SK-N-SH (cell line): ENCODE data around the gene TRMT44. TPM values are rescaled to one million over a fixed set of nuclear protein-coding genes. Genes with fewer than 3 reads are reported as not detected.

Experiments used
- CTCF ChIA-PET: fragments of 300-600, 350-600 bp; formaldehyde crosslinking; extraction: SDS; loops from one replicate; lab custom pipeline; 2021; lab: Yijun Ruan, JAX
- POLR2A ChIA-PET: fragments of 350-600 bp; sonication (Branson Sonifier 250); formaldehyde crosslinking; extraction: SDS; loops from one replicate; lab custom pipeline; 2020; ENCODE audit warnings: antibody characterized with exemption, inconsistent platforms; lab: Yijun Ruan, JAX
- DNase-seq: peaks from one replicate; pipeline ENCODE4 v3.0.0; 2012
- H2AFZ ChIP-seq: fragments of 200-600 bp; sonication (generic); 2 replicates; pipeline ENCODE4 v1.8.1; 2016; ENCODE audit warnings: antibody characterized with exemption, mild to moderate bottlenecking, low read depth
- H3F3A ChIP-seq: fragments of 200-600 bp; sonication (generic); replicated peaks from 2 replicates; pipeline ENCODE3; 2016; ENCODE audit warnings: antibody characterized with exemption, mild to moderate bottlenecking; ENCODE audit not compliant: insufficient read depth
- H3K27ac ChIP-seq, 2 experiments: fragments of 200-500 bp in 1 of 2; fragments of 200-600 bp in 1 of 2; sonication (Bioruptor generic) in 1 of 2; sonication (generic), shearing (Covaris generic) in 1 of 2; 2 replicates each; pipeline versions ENCODE4 v1.5.1 to v1.6.1; 2014 to 2016; ENCODE audit warnings: low read depth in 2 of 2, inconsistent platforms in 1 of 2, low read length in 1 of 2, mild to moderate bottlenecking in 1 of 2, mixed read lengths in 1 of 2
- H3K27me3 ChIP-seq: fragments of 200-600 bp; sonication (generic), shearing (Covaris generic); 2 replicates; pipeline ENCODE4 v1.6.1; 2016; ENCODE audit warnings: mixed run types; ENCODE audit not compliant: insufficient read depth
- H3K36me3 ChIP-seq, 2 experiments: fragments of 200-500 bp in 1 of 2; fragments of 200-600 bp in 1 of 2; sonication (Bioruptor generic) in 1 of 2; sonication (generic) in 1 of 2; replicated peaks in 1 of 2; 2 replicates each; pipeline versions ENCODE3 to v1.5.1; 2014 to 2016; ENCODE audit warnings: low read length in 1 of 2, mild to moderate bottlenecking in 1 of 2; ENCODE audit not compliant: insufficient read depth in 2 of 2, control insufficient read depth in 1 of 2
- H3K4me1 ChIP-seq, 2 experiments: fragments of 200-500 bp in 1 of 2; fragments of 200-600 bp in 1 of 2; sonication (Bioruptor generic) in 1 of 2; sonication (generic), shearing (Covaris generic) in 1 of 2; 2 replicates each; pipeline versions ENCODE4 v1.5.1 to v1.6.1; 2014 to 2016; ENCODE audit warnings: low read depth in 1 of 2, low read length in 1 of 2, mixed run types in 1 of 2; ENCODE audit not compliant: insufficient read depth in 2 of 2, control insufficient read depth in 1 of 2
- H3K4me2 ChIP-seq: fragments of 200-600 bp; sonication (generic), shearing (Covaris generic); 2 replicates; pipeline ENCODE4 v1.6.1; 2017; ENCODE audit warnings: mixed run types
- H3K4me3 ChIP-seq, 2 experiments: fragments of 200-500 bp in 1 of 2; fragments of 200-600 bp in 1 of 2; sonication (Bioruptor generic) in 1 of 2; sonication (generic), shearing (Covaris generic) in 1 of 2; 2 replicates each; pipeline versions ENCODE4 v1.5.1 to v1.8.1; 2014 to 2016; ENCODE audit warnings: low read depth in 2 of 2, inconsistent platforms in 1 of 2, low read length in 1 of 2, mild to moderate bottlenecking in 1 of 2, mixed read lengths in 1 of 2, moderate library complexity in 1 of 2
- H3K79me2 ChIP-seq: fragments of 200-600 bp; sonication (generic); 2 replicates; pipeline ENCODE4 v1.8.1; 2017; ENCODE audit warnings: mild to moderate bottlenecking; ENCODE audit not compliant: insufficient read depth
- H3K9ac ChIP-seq: fragments of 200-600 bp; sonication (generic); 2 replicates; pipeline ENCODE4 v1.6.1; 2017; ENCODE audit warnings: mixed run types
- H3K9me2 ChIP-seq: fragments of 200-600 bp; sonication (generic); 2 replicates; pipeline ENCODE4 v1.6.1; 2017; ENCODE audit warnings: mixed run types
- H3K9me3 ChIP-seq: fragments of 200-600 bp; sonication (generic); 2 replicates; pipeline ENCODE4 v1.6.1; 2017; ENCODE audit warnings: mixed run types, mild to moderate bottlenecking, moderate library complexity
- H4K20me1 ChIP-seq: fragments of 200-600 bp; sonication (generic); 2 replicates; pipeline ENCODE4 v1.6.1; 2017; ENCODE audit warnings: mild to moderate bottlenecking, mixed run types; ENCODE audit not compliant: insufficient read depth
- ELF1 ChIP-seq: IDR thresholded peaks from 2 replicates; pipeline ENCODE4 v1.4.0; 2012
- FOSL2 ChIP-seq: IDR thresholded peaks from 2 replicates; pipeline ENCODE4 v1.4.0; 2012; ENCODE audit warnings: low read depth, mild to moderate bottlenecking, moderate library complexity, borderline replicate concordance
- FOXM1 ChIP-seq: IDR thresholded peaks from 2 replicates; pipeline ENCODE4 v1.4.0; 2012; ENCODE audit warnings: low read depth, mild to moderate bottlenecking
- GABPA ChIP-seq: IDR thresholded peaks from 2 replicates; pipeline ENCODE4 v1.4.0; 2012; ENCODE audit warnings: low read depth, mild to moderate bottlenecking
- MEF2A ChIP-seq: IDR thresholded peaks from 2 replicates; pipeline ENCODE4 v1.4.0; 2012; ENCODE audit warnings: low read depth, borderline replicate concordance
- NRF1 ChIP-seq: IDR thresholded peaks from 2 replicates; pipeline ENCODE4 v1.6.1; 2012; ENCODE audit warnings: low read depth, mild to moderate bottlenecking, low read length
- RAD21 ChIP-seq: IDR thresholded peaks from 2 replicates; pipeline ENCODE4 v1.6.1; 2012; ENCODE audit warnings: mild to moderate bottlenecking, low read length
- RCOR1 ChIP-seq: fragments of 150-350 bp; IDR thresholded peaks from 2 replicates; pipeline ENCODE4 v1.6.1; 2017; ENCODE audit warnings: antibody characterized with exemption, low read length
- REST ChIP-seq: IDR thresholded peaks from 2 replicates; pipeline ENCODE4 v1.6.1; 2012; ENCODE audit warnings: mild to moderate bottlenecking, low read depth, low read length, moderate library complexity
- RFX5 ChIP-seq: IDR thresholded peaks from 2 replicates; pipeline ENCODE4 v1.6.1; 2012; ENCODE audit warnings: mild to moderate bottlenecking, improper control_type of control experiment, low read length
- RXRA ChIP-seq: IDR thresholded peaks from 2 replicates; pipeline ENCODE4 v1.4.0; 2012; ENCODE audit warnings: low read depth, mild to moderate bottlenecking, borderline replicate concordance
- SIN3A ChIP-seq: IDR thresholded peaks from 2 replicates; pipeline ENCODE4 v1.6.1; 2012; ENCODE audit warnings: low read depth, mild to moderate bottlenecking, low read length, moderate library complexity, borderline replicate concordance
- SMC3 ChIP-seq: IDR thresholded peaks from 2 replicates; pipeline ENCODE4 v1.6.1; 2012; ENCODE audit warnings: low read depth, low read length, improper control_type of control experiment
- TCF12 ChIP-seq: IDR thresholded peaks from 2 replicates; pipeline ENCODE4 v1.4.0; 2012
- TEAD4 ChIP-seq: IDR thresholded peaks from 2 replicates; pipeline ENCODE4 v1.4.0; 2012; ENCODE audit warnings: mild to moderate bottlenecking, borderline replicate concordance; ENCODE audit not compliant: insufficient read depth
- ZBTB33 ChIP-seq: IDR thresholded peaks from 2 replicates; pipeline ENCODE4 v1.4.0; 2012; ENCODE audit warnings: low read depth, borderline replicate concordance
- WGBS: methylation state at CpG from one replicate; pipeline ENCODE4 v1.1.6; 2017; ENCODE audit warnings: low lambda C conversion rate; 5-methylcytosine and 5-hydroxymethylcytosine counted together
- polyA plus RNA-seq, 3 experiments: library from polyadenylated mRNA; depleted of rRNA; stranded (reverse); fragments of >200 nt; gene quantifications; 2 replicates each; pipeline ENCODE4 v1.2.3, GENCODE V29; 2012
- TF ChIP-seq, protein P1 (sequence below): IDR thresholded peaks from 2 replicates; pipeline ENCODE4 v1.4.0; 2012; ENCODE audit warnings: low read depth, borderline replicate concordance
- TF ChIP-seq, protein P2 (sequence below): IDR thresholded peaks from 2 replicates; pipeline ENCODE4 v1.4.0; 2012; ENCODE audit warnings: low read depth
- TF ChIP-seq, protein P3 (sequence below): IDR thresholded peaks from 2 replicates; pipeline ENCODE4; 2012

Gene TRMT44
- polyA plus RNA-seq, 1 of the 3 experiments (the other 2 are of a cell fraction) = 6.0 TPM

GRCh38 chr4:8422327-8422726 lies 18.2 kb upstream of the TRMT44 start:
- 77% methylated on average over 4 of the region's 4 CpGs for WGBS
- ChIA-PET CTCF (no interaction called here), POLR2A (no interaction called here)
- H2AFZ ChIP-seq = no peak overlapping the region
- no peak overlapping the region for H3K27ac ChIP-seq
- TF ChIP-seq RAD21 (no peak), RXRA (no peak), MEF2A (no peak), FOSL2 (no peak), RFX5 (no peak), GABPA (no peak), TEAD4 (no peak), TCF12 (no peak), REST (no peak), RCOR1 (no peak)
- TF ChIP-seq, protein P1, sequence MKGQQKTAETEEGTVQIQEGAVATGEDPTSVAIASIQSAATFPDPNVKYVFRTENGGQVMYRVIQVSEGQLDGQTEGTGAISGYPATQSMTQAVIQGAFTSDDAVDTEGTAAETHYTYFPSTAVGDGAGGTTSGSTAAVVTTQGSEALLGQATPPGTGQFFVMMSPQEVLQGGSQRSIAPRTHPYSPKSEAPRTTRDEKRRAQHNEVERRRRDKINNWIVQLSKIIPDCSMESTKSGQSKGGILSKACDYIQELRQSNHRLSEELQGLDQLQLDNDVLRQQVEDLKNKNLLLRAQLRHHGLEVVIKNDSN = no peak
- TF ChIP-seq, protein P2, sequence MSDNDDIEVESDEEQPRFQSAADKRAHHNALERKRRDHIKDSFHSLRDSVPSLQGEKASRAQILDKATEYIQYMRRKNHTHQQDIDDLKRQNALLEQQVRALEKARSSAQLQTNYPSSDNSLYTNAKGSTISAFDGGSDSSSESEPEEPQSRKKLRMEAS = no peak
- no peaks in the 10 kb centered on the region for H3K9me2 ChIP-seq
- no peak overlapping the region for H3K4me2 ChIP-seq
- H3F3A ChIP-seq = no peaks in the 10 kb centered on the region
- H3K27me3 ChIP-seq = no peaks in the 10 kb centered on the region
- H3K79me2 ChIP-seq = peaks cover 24% of the 10 kb centered on the region; the same call in 1 of the 2 replicates
- H3K9me3 ChIP-seq = no peaks in the 10 kb centered on the region
- H3K9ac ChIP-seq = no peak overlapping the region
- no peaks in the 10 kb centered on the region for H3K36me3 ChIP-seq
- H3K4me3 ChIP-seq = no peak overlapping the region
- H3K4me1 ChIP-seq = peaks cover 0 to 4% of the 10 kb centered on the region in 2 experiments; a peak in 1 of 4 replicates
- no peak for DNase-seq
- no peaks in the 10 kb centered on the region for H4K20me1 ChIP-seq

DNA sequence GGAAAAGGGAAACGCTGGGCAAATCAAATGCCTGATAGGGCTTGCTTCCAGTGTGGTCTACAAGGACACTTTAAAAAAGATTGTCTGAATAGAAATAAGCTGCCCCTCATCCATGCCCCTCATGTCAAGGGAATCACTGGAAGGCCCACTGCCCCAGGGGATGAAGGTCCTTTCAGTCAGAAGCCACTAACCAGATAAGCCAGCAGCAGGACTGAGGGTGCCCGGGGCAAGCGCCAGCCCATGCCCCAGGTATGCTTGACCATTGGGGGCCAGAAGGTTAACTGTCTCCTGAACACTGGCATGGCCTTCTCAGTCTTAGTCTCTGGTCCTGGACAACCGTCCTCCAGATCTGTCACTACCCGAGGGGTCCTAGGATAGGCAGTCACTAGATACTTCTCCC lies 17.8 kb upstream of the TRMT44 start:
- CTCF ChIA-PET = no interaction called here
- TF ChIP-seq TCF12 (no peak), ELF1 (no peak), SMC3 (no peak), NRF1 (no peak), SIN3A (no peak), FOXM1 (no peak), ZBTB33 (no peak)
- TF ChIP-seq, protein P3, sequence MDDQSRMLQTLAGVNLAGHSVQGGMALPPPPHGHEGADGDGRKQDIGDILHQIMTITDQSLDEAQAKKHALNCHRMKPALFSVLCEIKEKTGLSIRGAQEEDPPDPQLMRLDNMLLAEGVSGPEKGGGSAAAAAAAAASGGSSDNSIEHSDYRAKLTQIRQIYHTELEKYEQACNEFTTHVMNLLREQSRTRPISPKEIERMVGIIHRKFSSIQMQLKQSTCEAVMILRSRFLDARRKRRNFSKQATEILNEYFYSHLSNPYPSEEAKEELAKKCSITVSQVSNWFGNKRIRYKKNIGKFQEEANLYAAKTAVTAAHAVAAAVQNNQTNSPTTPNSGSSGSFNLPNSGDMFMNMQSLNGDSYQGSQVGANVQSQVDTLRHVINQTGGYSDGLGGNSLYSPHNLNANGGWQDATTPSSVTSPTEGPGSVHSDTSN = no peak

More for the DNA sequence above, 17.8 kb upstream of the TRMT44 start:
- no peak overlapping the region for H2AFZ ChIP-seq
- H3K36me3 ChIP-seq = no peaks in the 10 kb centered on the region
- peaks cover 0 to 8% of the 10 kb centered on the region in 2 experiments; a peak in 1 of 4 replicates for H3K4me1 ChIP-seq
- no peak overlapping the region for H3K27ac ChIP-seq
- H3F3A ChIP-seq = no peaks in the 10 kb centered on the region
- no peaks in the 10 kb centered on the region for H3K27me3 ChIP-seq
- no peaks in the 10 kb centered on the region for H4K20me1 ChIP-seq
- H3K9me3 ChIP-seq = no peaks in the 10 kb centered on the region
- H3K4me2 ChIP-seq = no peak overlapping the region
- H3K4me3 ChIP-seq = no peak overlapping the region
- no peak for DNase-seq
- no peak overlapping the region for H3K9ac ChIP-seq
- no peaks in the 10 kb centered on the region for H3K9me2 ChIP-seq
- 98% methylated on average over 4 of the region's 5 CpGs for WGBS
- POLR2A ChIA-PET = no interaction called here
- peaks cover 20% of the 10 kb centered on the region; the same call in 1 of the 2 replicates for H3K79me2 ChIP-seq
